Astrocyte of the spinal cord (primary cell): ENCODE data around the gene TLL2.

Source experiments
- DNase-seq: peaks from one replicate; pipeline ENCODE4 v3.0.0; 2011; ENCODE audit warnings: low read depth, low spot score
- H3K4me3 ChIP-seq: 2 replicates; pipeline ENCODE4 v1.5.1; 2011; ENCODE audit warnings: low read depth, mild to moderate bottlenecking, low read length, moderate library complexity
- in situ Hi-C: cut with HindIII; loops from 2 replicates; pipeline ENCODE4 v1.10.0; 2017; ENCODE audit warnings: low sequenced_read_pairs
- TF ChIP-seq, protein P1 (sequence below): IDR thresholded peaks from 2 replicates; pipeline ENCODE4 v1.5.1; 2012; ENCODE audit warnings: low read depth, mild to moderate bottlenecking, low read length, inconsistent platforms

Gene TLL2

DNA sequence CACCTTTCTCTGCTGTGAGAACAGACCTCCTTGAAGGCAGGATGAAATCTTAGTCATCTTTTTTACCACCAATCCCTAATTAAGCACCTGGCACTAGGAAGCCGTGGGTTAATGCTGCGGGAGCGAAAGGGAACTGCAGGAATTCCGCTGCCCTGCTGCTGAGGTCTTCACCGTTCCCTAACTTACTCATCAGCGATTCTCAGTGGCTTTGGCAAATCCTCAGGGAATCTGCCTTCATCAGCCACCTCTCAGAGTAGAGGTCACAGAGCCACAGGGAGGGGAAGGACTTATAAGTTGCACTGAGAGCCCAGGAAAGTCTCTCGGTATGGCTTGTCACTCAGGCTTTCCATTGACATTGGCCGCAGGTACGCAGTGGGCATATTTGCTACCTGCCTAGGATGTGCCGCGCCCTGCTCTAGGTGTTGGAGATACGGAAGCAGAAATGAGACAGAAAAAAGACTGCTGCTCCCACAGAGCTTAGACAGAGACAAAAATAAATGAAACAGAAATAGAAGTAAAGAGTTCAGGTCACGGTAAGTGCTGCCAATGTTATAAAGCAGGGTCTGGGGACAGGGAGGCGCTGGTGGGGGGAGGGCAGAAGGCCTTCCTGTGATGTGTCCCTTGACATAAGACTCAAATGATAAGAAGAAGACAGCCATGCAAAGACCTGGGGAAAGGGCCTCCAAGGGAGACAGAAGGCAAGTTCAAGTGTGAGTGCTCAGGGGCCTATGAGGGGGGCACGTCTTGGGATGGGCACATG, 82.3 kb downstream of the TLL2 start:
- in situ Hi-C loops = no loop called here
- DNase-seq = no peak
- TF ChIP-seq, protein P1, sequence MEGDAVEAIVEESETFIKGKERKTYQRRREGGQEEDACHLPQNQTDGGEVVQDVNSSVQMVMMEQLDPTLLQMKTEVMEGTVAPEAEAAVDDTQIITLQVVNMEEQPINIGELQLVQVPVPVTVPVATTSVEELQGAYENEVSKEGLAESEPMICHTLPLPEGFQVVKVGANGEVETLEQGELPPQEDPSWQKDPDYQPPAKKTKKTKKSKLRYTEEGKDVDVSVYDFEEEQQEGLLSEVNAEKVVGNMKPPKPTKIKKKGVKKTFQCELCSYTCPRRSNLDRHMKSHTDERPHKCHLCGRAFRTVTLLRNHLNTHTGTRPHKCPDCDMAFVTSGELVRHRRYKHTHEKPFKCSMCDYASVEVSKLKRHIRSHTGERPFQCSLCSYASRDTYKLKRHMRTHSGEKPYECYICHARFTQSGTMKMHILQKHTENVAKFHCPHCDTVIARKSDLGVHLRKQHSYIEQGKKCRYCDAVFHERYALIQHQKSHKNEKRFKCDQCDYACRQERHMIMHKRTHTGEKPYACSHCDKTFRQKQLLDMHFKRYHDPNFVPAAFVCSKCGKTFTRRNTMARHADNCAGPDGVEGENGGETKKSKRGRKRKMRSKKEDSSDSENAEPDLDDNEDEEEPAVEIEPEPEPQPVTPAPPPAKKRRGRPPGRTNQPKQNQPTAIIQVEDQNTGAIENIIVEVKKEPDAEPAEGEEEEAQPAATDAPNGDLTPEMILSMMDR = no peak
- no peak overlapping the region for H3K4me3 ChIP-seq

- in situ Hi-C loops = no loop called here
- no peak for DNase-seq
- TF ChIP-seq, protein P1 = no peak
- H3K4me3 ChIP-seq = no peak overlapping the region
These were observed 86.4 kb downstream of the TLL2 start for GRCh38 chr10:96427291-96427690.

GRCh38 chr10:96422525-96422924, 91.2 kb downstream of the TLL2 start:
- DNase-seq = no peak
- TF ChIP-seq, protein P1 = no peak
- in situ Hi-C loops = no loop called here
- H3K4me3 ChIP-seq = no peak overlapping the region

- no peak overlapping the region for H3K4me3 ChIP-seq
- in situ Hi-C loops = no loop called here
- DNase-seq = no peak
- TF ChIP-seq, protein P1 = no peak
These were observed 91.7 kb downstream of the TLL2 start for GRCh38 chr10:96421995-96422394.

- in situ Hi-C loops = no loop called here
- TF ChIP-seq, protein P1 = no peak
- no peak overlapping the region for H3K4me3 ChIP-seq
- DNase-seq = no peak
These were observed 93.3 kb downstream of the TLL2 start for GRCh38 chr10:96420228-96421009.

GRCh38 chr10:96419351-96419750, 94.4 kb downstream of the TLL2 start:
- TF ChIP-seq, protein P1 = no peak

More at GRCh38 chr10:96419351-96419750, 94.4 kb downstream of the TLL2 start:
- in situ Hi-C loops = no loop called here
- no peak for DNase-seq
- no peak overlapping the region for H3K4me3 ChIP-seq
